H4 (cell line): ENCODE results near the gene SNX15. TPM values are rescaled to one million over a fixed set of nuclear protein-coding genes. Genes with fewer than 3 reads are reported as not detected.
"Not testable (repeated sequence)": the region's sequence is repeated elsewhere in the genome, so short reads cannot be mapped to it uniquely, and the experiment has no call there.

Source experiments
- DNase-seq: peaks from one replicate; pipeline ENCODE4 v3.0.0-alpha.2; 2015; ENCODE audit warnings: low spot score
- total RNA-seq: library from RNA; depleted of rRNA; stranded (reverse); fragments of >200 nt; shearing (Covaris generic); gene quantifications from 2 replicates; pipeline ENCODE4 v1.2.3, GENCODE V29; 2014

Gene SNX15
- total RNA-seq, 1 experiment from 2014 or later = 8.5 TPM

DNA sequence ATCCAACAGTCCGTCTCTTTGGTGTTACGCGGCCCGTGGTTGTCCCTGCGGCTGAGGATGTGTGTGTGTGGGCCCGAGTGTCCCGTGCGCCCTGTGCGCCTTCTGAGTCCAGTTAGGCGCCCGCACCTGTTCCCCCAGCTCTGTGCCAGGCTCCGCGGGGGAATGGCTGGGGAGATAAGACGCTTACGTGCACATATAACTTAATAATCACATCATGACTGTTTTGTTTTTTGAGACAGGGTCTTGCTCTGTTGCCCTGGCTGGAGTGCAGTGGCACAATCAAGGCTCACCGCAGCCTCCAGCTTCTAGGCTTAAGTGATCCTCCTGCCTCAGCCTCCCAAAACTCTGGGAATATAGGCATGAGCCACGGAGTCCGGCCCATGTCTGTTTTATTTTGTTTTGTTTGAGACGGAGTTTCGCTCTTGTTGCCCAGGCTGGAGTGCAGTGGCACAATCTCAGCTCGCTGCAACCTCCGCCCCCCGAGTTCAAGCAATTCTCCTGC lies 12.5 kb upstream of the SNX15 start:
- DNase-seq = no peak

GRCh38 chr11:65016705-65017104 lies 10.5 kb upstream of the SNX15 start:
- DNase-seq = no peak

- DNase-seq = no peak
These were observed 9.3 kb upstream of the SNX15 start for GRCh38 chr11:65017937-65018336.

DNA sequence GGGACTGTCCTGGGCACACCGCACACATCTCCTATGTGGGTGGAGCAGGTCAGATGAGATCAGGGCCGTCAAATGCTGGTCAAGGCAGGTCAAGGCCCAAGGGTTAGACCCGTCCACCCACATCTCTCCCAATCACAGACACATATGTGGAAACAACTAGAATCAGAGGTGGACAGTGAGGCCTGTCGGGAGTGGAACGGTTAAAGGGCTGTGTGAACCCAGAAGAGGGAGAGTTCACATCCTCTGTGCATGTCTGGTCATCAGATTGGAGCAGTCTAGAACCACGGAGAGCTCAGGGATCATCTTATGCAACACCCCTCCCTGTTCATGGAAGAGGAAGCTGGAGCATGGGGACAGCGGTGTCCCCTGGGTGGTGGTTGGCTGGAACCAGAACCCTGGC lies 7.4 kb upstream of the SNX15 start:
- no peak for DNase-seq

- no peak for DNase-seq
These were observed 6.2 kb upstream of the SNX15 start for GRCh38 chr11:65021003-65021402.

DNA sequence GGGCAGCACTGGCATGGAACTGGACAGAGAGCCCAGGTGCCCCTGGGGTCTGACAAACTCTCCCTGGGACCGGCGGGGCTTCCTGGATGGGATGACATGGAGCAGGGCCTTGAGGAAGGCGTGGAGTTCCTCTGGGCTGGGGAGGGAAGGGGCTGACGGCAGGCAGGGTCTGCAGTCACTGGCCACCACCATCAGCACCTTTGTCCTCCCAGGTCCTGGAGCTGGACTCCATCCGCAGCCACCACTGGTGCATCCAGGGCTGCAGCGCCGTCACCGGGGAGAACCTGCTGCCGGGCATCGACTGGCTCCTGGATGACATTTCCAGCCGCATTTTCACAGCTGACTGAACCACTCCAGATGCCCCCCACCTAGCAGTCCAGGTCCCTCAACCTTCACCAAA lies 5.7 kb upstream of the SNX15 start:
- no peak for DNase-seq

- not testable (repeated sequence) for DNase-seq
These were observed 3.7 kb upstream of the SNX15 start for GRCh38 chr11:65023502-65023901.

DNA sequence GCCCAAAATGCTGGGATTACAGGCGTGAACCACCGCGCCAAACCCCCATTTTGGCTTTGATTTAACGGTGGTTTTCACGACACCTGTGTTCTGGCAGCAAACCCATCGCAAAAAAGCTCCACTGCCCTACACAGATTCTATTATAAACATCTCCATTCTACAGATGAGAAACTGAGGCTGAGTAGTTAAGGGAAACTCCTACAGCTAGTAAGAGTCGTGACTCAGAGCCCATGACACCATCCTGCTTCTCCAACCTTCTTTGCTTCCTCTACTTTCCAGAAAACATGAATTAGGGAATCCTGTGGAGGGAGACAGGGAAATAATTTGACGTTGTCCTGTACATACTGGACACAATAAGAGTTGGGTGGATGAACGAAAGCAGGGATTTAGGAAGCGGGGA lies 429 bp upstream of the SNX15 start:
- no peak for DNase-seq

GRCh38 chr11:65032216-65032615 lies 5.0 kb downstream of the SNX15 start:
- DNase-seq = no peak

DNA sequence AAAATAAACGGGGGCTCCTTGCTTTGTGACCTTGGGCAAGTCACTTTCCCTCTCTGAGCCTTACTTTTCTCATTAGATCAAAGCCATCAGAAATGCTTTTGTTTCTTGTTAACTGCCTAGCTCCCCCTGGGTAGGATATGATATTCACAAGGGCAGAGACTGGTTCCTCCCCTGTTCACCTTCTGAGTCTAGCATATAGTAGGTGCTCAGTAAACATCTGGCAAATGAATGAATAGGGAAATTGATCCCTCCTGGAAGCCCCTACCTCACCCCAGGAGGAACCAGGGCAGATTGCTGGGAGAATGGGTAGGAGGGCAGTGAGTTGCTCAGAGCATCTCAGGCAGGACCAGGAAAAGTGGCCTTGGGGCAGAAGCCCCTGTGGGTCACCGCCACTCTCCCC lies 7.2 kb downstream of the SNX15 start:
- DNase-seq = no peak

- no peak for DNase-seq
These were observed 8.3 kb downstream of the SNX15 start for GRCh38 chr11:65035579-65035978.

- DNase-seq = no peak
These were observed 9.7 kb downstream of the SNX15 start for GRCh38 chr11:65036931-65037330.

DNA sequence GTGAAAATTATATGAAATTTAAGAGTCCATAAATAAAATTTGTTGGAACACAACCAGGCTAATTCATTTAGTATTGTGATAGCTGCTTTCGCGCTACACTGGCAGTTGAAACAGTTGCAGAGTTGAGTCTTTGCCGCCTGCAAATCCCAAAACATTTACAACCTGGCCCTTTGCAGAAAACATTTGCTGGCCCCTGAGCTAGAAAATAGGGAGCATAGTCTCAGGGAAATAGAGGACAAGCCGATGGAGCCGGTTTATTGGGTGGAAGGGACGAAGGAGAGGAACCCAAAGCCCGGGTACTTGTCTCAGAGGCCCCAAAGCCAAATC lies 13.2 kb downstream of the SNX15 start:
- no peak for DNase-seq

DNA sequence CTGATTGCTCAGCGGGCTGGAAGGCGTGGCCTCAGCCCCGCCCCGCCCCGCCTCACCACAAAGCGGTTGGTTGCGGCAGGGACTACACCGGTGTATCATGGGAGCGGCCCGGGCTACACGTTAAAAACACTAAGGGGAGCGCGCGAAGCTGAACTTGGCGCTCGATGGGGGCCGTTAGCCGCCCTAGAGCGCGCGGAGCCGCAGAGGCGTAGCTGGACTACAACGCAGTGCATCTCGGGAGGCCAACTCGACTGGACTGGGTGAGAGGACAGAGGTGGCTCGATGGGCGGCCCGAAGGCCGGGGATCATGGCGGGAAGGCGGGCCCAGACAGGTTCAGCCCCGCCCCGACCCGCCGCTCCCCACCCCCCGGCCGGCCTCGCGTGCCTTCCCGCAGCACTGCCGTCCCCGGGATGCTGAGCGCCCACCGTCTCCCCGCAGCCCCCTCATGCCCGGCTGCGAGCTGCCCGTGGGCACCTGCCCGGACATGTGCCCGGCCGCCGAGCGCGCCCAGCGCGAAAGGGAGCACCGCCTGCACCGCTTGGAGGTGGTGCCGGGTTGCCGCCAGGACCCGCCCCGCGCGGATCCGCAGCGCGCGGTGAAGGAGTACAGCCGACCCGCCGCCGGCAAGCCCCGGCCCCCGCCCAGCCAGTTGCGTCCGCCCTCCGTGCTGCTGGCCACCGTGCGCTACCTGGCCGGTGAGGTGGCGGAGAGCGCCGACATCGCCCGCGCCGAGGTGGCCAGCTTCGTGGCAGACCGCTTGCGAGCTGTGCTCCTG lies 13.8 kb downstream of the SNX15 start, which contains the start of gene SAC3D1:
Gene SAC3D1, plus strand, starts transcription at position 364 of the 776 bp plus-strand sequence. Its CDS starts 83 bp downstream, at position 447.
- peak; percentile 96 for DNase-seq

DNA sequence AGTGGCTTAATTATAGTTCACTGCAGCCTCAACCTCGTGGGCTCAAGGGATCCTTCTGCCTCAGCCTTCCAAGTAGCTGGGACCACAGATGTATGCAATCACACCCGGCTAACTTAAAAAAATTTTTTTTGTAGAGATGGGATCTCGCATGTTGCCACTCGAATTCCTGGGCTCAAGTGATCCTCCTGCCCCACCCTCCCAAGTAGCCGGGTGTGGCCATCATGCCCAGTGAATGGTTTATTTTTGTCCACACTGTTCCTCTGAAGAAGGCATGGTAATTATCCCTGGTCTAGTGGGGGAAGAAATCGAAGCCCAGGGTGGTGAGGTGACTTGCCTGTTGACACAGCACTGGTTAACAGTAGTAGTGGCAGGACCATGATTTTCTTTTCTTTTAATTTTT lies 15.7 kb downstream of the SNX15 start:
- DNase-seq = no peak

- DNase-seq = no peak
These were observed 16.8 kb downstream of the SNX15 start for GRCh38 chr11:65043881-65044501.

DNA sequence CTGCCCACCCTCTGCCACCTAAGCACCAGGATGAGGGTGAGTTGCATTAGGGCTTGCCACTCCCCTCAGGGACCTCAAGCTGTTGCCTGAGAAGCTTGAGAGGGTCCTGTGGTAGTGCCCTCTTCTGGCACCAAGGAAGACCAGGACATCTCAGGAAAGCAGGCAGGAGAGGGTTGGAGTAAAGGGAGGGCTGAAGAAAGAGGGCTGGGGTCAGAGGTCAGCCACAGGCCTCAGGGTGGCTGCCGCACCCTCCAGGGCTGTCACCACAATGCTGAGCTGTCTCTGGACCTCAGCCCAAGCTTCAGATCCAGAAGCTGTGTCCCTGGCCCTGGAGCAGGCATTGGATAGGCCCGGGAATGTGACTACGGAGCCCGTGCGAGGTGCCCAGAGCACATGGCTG lies 17.8 kb downstream of the SNX15 start:
- DNase-seq = no peak

DNA sequence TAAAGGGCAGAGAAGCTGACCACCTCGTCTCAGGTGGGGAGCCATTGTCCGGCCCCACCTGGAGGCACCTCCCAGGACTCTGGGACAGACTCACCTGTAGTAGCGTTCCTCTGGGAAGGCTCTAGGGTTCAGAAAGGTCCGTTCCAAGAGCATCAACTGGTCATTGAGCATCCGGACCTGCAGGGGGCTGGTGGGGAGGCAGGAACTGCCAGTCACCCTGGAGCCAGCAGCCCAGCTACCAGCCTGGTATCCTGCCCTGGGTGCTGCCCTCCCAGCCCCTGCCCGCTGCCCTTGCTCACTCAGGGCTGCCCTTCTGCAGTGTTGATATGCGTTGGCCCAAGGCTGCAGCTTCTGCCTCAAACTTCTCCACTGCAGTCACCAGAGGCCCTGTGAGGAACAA lies 18.5 kb downstream of the SNX15 start:
- DNase-seq = no peak

DNA sequence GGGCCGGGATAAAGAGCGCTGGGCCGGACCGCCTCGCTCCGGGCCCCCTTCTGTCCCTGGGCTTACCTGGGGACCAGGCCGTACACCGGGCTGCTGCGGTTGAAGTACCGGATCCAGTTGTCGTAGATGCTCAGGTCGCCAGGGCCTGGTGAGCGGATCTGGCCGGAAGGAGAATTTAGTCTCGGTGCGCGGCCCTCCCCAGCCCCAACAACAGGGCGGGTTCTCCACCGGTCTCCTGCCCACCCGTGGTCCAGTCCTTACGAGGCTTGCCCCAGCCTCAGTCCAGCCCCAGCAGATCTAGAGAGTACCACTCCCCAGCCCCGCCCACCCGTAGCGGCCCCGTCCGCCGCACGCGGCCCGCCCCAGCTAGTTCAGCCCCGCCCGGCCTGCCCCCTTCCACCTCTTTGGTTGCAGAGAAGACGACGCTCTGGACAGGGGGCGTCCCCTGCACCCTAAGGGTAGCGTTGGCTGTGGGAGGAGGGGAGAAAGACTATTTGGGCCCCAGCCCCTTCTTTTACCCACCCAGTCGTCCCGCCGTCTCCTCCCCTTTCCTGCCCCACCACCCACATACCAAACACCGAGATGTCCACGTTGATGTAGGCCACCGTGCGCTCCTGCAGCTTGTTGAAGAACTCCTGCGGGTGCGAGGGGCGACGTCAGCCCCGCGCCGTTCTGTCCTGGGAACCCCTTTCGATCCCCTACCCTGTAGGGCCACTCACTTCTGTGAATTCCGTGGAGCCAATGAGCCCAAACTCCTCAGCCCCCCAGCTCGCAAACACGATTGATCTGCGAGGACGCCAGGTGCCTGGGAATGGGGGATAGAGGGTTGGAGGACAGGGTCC lies 20.6 kb downstream of the SNX15 start:
- no peak for DNase-seq

DNA sequence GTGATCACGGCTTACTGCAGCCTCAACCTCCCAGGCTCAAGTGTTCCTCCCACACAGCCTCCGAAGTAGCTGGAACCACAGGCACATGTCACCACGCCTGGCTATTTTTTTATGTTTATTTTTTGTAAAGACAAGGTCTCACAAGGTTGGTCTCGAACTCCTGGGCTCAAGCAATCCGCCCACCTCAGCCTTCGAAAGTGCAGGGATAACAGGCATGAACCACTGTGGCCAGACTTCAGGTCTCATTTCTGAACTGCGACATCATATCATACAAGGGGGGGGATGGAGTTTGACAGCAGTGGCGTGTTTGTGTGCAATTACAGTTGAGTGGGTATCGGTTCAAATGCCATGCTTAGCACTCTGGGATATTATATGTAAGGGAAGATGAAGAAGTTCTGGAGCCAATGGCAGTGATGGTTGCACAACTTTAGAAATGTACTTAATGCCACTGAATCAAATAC lies 24.2 kb downstream of the SNX15 start:
- DNase-seq = no peak

- DNase-seq = no peak
These were observed 26.7 kb downstream of the SNX15 start for GRCh38 chr11:65053827-65054508.

DNA sequence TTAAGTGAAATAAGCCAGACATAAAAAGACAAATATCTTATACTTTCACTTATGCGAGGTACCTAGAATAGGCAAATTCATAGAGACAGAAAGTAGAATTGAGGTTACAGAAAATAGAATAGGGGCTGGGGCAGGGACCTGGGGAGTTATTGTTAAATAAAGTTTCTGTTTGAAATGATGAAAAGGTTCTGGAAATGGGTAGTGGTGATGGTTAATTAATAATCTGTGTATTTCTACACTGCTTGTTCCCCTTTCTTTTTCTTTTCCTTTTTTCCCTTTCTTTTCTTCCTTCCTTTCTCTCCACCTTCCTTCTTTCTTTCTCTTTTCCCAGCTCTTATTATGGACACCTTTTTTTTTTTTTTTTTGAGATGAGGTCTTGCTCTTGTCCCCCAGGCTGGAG lies 28.3 kb downstream of the SNX15 start:
- no peak for DNase-seq
